CD4-positive, alpha-beta T cell treated with Interleukin-12 subunit alpha and Interleukin-12 subunit beta, for 1 hour (primary cell): ENCODE data around the gene MRPL1.
A peak's percentile ranks its signal among the peaks of the same experiment; 100 is the strongest.

ENCODE experiments used
- DNase-seq: peaks from one replicate; pipeline ENCODE4 v3.0.0-alpha.2; 2020

Gene MRPL1

GRCh38 chr4:77852892-77853495, 9.6 kb upstream of the MRPL1 start:
- DNase-seq: peak; percentile 85

- DNase-seq: peak; percentile 74
These were observed 8.1 kb upstream of the MRPL1 start for GRCh38 chr4:77854431-77855111.

- no peak for DNase-seq
These were observed 6.5 kb upstream of the MRPL1 start for GRCh38 chr4:77856152-77856551.

GRCh38 chr4:77859256-77859655, 3.4 kb upstream of the MRPL1 start:
- no peak for DNase-seq

GRCh38 chr4:77861495-77861894, 1.1 kb upstream of the MRPL1 start:
- DNase-seq: no peak

- peak; percentile 30 for DNase-seq
These were observed 711 bp downstream of the MRPL1 start for GRCh38 chr4:77863341-77863740.

- DNase-seq: no peak
These were observed 2.6 kb downstream of the MRPL1 start for GRCh38 chr4:77865259-77865658.

GRCh38 chr4:77872723-77873445, 10.3 kb downstream of the MRPL1 start:
- no peak for DNase-seq

GRCh38 chr4:77877167-77877566, 14.5 kb downstream of the MRPL1 start:
- DNase-seq: no peak

GRCh38 chr4:77877771-77878565, 15.3 kb downstream of the MRPL1 start:
- no peak for DNase-seq

GRCh38 chr4:77880784-77881183, 18.2 kb downstream of the MRPL1 start:
- DNase-seq: no peak

- DNase-seq: no peak
These were observed 19.0 kb downstream of the MRPL1 start for GRCh38 chr4:77881460-77882295.

GRCh38 chr4:77893451-77893850, 30.8 kb downstream of the MRPL1 start:
- no peak for DNase-seq

- no peak for DNase-seq
These were observed 37.0 kb downstream of the MRPL1 start for GRCh38 chr4:77899607-77900006.

- DNase-seq: no peak
These were observed 40.6 kb downstream of the MRPL1 start for GRCh38 chr4:77903186-77903585.

GRCh38 chr4:77905651-77906263, 43.1 kb downstream of the MRPL1 start:
- no peak for DNase-seq

GRCh38 chr4:77910676-77911075, 48.0 kb downstream of the MRPL1 start:
- DNase-seq: no peak

- no peak for DNase-seq
These were observed 48.5 kb downstream of the MRPL1 start for GRCh38 chr4:77911091-77911490.

- no peak for DNase-seq
These were observed 49.3 kb downstream of the MRPL1 start for GRCh38 chr4:77911842-77912450.

GRCh38 chr4:77913348-77913747, 50.7 kb downstream of the MRPL1 start:
- DNase-seq: no peak

- no peak for DNase-seq
These were observed 54.4 kb downstream of the MRPL1 start for GRCh38 chr4:77917075-77917474.

GRCh38 chr4:77917601-77918000, 55.0 kb downstream of the MRPL1 start:
- DNase-seq: no peak
